ENCODE data around the gene LRRC42.

DNA sequence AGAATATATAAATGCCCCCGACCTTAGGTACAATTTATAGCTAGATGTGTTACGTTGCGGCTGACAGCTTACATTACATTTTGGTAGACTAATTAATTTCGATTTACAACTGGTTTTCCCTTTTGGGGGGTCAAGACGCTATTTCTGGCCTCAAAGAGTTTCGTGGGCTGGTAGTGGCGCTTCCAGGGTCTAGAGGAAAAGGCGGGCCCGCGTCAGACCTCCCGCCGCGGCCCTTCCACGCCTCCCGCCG lies 1.0 kb upstream of the LRRC42 start:
- TF ChIP-seq LEF1 (IDR thresholded peaks at IDR 0.05; ENCODE audit: borderline replicate concordance) = no peak
- no peak for TF ChIP-seq SP1 (IDR thresholded peaks at IDR 0.05)
- no peak for TF ChIP-seq ZNF384 (IDR thresholded peaks at IDR 0.05)
- TF ChIP-seq FOXA1 (IDR thresholded peaks at IDR 0.05) = no peak
- no peak for TF ChIP-seq ARNT (IDR thresholded peaks at IDR 0.05)
- TF ChIP-seq TARDBP (IDR thresholded peaks at IDR 0.05) = no peak
